Duodenal mucosa (tissue), 2 donors: ENCODE measurements around the gene CD47.

Source experiments
- H3K27ac ChIP-seq: one replicate; pipeline ENCODE4 v1.7.0; 2013; ENCODE audit warnings: low read depth, low read length
- H3K27me3 ChIP-seq, 2 donors: one replicate each; pipeline ENCODE4 v1.7.0; 2013; ENCODE audit warnings: low read length in 2 of 2, control low read depth in 1 of 2; ENCODE audit not compliant: insufficient read depth in 2 of 2, control insufficient read depth in 1 of 2
- H3K36me3 ChIP-seq, 2 donors: one replicate each; pipeline ENCODE4 v1.7.0; 2013; ENCODE audit warnings: low read length in 2 of 2, control low read depth in 1 of 2; ENCODE audit not compliant: insufficient read depth in 2 of 2, control insufficient read depth in 1 of 2
- H3K4me1 ChIP-seq, 2 donors: one replicate each; pipeline ENCODE4 v1.7.0; 2013; ENCODE audit warnings: low read length in 2 of 2, control low read depth in 1 of 2; ENCODE audit not compliant: insufficient read depth in 2 of 2, control insufficient read depth in 1 of 2
- H3K4me3 ChIP-seq, 2 donors: one replicate each; pipeline ENCODE4 v1.7.0; 2013; ENCODE audit warnings: low read length in 2 of 2, low read depth in 1 of 2
- H3K9ac ChIP-seq, 2 donors: one replicate each; pipeline ENCODE4 v1.7.0; 2013; ENCODE audit warnings: low read length in 2 of 2, low read depth in 1 of 2
- H3K9me3 ChIP-seq, 2 donors: one replicate each; pipeline ENCODE4 v1.7.0; 2013; ENCODE audit warnings: low read length in 2 of 2, control low read depth in 1 of 2; ENCODE audit not compliant: control insufficient read depth in 1 of 2

The CD47 gene

GRCh38 chr3:108021533-108021932 lies 69.3 kb downstream of the CD47 start:
- Histone ChIP-seq H3K4me3 (no peak overlapping the region), H3K27ac (no peak overlapping the region), H3K27me3 (no peaks in the 10 kb centered on the region), H3K9ac (no peak overlapping the region), H3K9me3 (no peaks in the 10 kb centered on the region), H3K36me3 (no peaks in the 10 kb centered on the region), H3K4me1 (peaks cover 0 to 5% of the 10 kb centered on the region in 2 donors)

- H3K27me3 ChIP-seq, result no peaks in the 10 kb centered on the region
- H3K4me1 ChIP-seq, result peaks cover 0 to 5% of the 10 kb centered on the region in 2 donors
- no peak overlapping the region for H3K27ac ChIP-seq
- no peak overlapping the region for H3K4me3 ChIP-seq
- H3K36me3 ChIP-seq, result no peaks in the 10 kb centered on the region
- no peaks in the 10 kb centered on the region for H3K9me3 ChIP-seq
- no peak overlapping the region for H3K9ac ChIP-seq
These were observed 69.7 kb downstream of the CD47 start for GRCh38 chr3:108021131-108021530.

DNA sequence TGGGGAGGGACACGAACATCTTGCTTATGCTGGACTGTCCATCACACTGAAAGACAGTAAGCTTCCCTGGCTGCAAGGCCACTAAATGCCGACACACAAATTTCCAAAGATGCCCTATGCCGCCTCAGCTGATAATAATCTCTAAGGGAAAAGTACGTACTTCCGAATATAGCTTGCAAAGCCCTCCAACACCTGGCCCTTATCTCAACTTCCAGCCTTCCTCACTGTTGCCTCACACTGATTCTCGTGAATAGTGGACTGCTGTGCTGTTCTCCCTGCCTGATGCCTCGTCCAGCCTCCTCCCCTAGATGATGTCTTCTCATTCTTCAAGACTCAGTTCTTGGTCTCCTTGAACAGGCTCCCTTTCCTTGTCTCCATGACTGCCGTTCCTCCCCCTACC lies 72.3 kb downstream of the CD47 start:
- Histone ChIP-seq H3K9ac (no peak overlapping the region), H3K4me1 (peaks cover 0 to 5% of the 10 kb centered on the region in 2 donors), H3K9me3 (no peaks in the 10 kb centered on the region), H3K27me3 (no peaks in the 10 kb centered on the region), H3K27ac (no peak overlapping the region), H3K4me3 (no peak overlapping the region), H3K36me3 (no peaks in the 10 kb centered on the region)

- no peaks in the 10 kb centered on the region for H3K36me3 ChIP-seq
- no peak overlapping the region for H3K9ac ChIP-seq
- H3K27me3 ChIP-seq, result no peaks in the 10 kb centered on the region
- peaks cover 0 to 5% of the 10 kb centered on the region in 2 donors for H3K4me1 ChIP-seq
- no peak overlapping the region for H3K4me3 ChIP-seq
- H3K9me3 ChIP-seq, result no peaks in the 10 kb centered on the region
- H3K27ac ChIP-seq, result no peak overlapping the region
These were observed 73.2 kb downstream of the CD47 start for GRCh38 chr3:108017587-108017986.

DNA sequence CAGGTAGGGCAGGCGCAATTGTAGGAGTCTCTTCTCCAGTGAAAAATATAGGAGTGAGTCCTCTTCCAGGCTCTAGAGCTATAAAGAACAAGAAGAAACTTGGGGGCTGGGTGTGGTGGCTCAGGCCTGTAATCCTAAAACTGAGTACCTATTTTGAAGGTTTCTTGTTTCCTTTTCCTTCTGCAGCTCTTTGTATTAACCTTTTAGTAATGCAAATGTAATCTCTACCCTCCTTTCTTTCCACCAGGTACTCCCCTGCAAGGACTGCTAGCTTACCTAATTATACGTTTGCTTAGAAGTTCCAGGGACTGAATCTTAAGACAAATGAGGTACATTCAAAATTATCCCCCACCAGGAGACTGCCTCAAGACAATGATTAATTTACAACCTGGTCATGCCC lies 75.9 kb downstream of the CD47 start:
- no peak overlapping the region for H3K9ac ChIP-seq
- no peaks in the 10 kb centered on the region for H3K27me3 ChIP-seq

GRCh38 chr3:108013141-108014055 lies 77.4 kb downstream of the CD47 start:
- H3K9ac ChIP-seq, result no peak overlapping the region
- H3K36me3 ChIP-seq, result no peaks in the 10 kb centered on the region
- H3K4me1 ChIP-seq, result no peaks in the 10 kb centered on the region
- no peaks in the 10 kb centered on the region for H3K27me3 ChIP-seq
- H3K4me3 ChIP-seq, result no peak overlapping the region
- H3K27ac ChIP-seq, result no peak overlapping the region
- no peaks in the 10 kb centered on the region for H3K9me3 ChIP-seq

More for the DNA sequence above, 75.9 kb downstream of the CD47 start:
- no peaks in the 10 kb centered on the region for H3K9me3 ChIP-seq
- H3K36me3 ChIP-seq, result no peaks in the 10 kb centered on the region
- H3K27ac ChIP-seq, result no peak overlapping the region
- no peaks in the 10 kb centered on the region for H3K4me1 ChIP-seq
- H3K4me3 ChIP-seq, result no peak overlapping the region

GRCh38 chr3:108012304-108012703 lies 78.5 kb downstream of the CD47 start:
- H3K4me1 ChIP-seq, result no peaks in the 10 kb centered on the region
- no peaks in the 10 kb centered on the region for H3K27me3 ChIP-seq
- no peak overlapping the region for H3K27ac ChIP-seq
- H3K9me3 ChIP-seq, result no peaks in the 10 kb centered on the region
- H3K9ac ChIP-seq, result no peak overlapping the region
- no peak overlapping the region for H3K4me3 ChIP-seq
- H3K36me3 ChIP-seq, result no peaks in the 10 kb centered on the region

DNA sequence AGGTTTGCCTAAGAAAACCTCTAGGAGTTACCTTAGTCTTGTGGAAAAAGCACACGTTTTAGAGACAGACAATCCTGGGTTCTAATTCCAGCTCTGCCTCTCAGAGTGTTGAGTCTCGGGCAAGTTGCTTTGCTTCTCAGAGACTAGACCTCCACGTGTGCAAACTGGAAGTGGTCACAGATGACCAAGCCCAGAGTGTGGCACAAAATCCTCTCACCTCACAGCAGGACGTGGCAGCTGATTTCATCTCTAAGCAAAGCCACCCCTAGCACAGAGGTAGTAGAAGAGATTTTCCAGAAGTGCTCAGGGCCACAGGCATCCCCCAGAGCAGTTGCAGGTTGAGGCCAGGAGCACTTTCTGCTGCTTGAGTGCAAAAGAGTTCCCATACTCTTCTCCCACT lies 79.2 kb downstream of the CD47 start:
- no peaks in the 10 kb centered on the region for H3K9me3 ChIP-seq
- no peak overlapping the region for H3K4me3 ChIP-seq
- no peaks in the 10 kb centered on the region for H3K36me3 ChIP-seq
- no peaks in the 10 kb centered on the region for H3K27me3 ChIP-seq
- H3K4me1 ChIP-seq, result peaks cover 2 to 4% of the 10 kb centered on the region in 2 donors
- no peak overlapping the region for H3K27ac ChIP-seq
- no peak overlapping the region for H3K9ac ChIP-seq

DNA sequence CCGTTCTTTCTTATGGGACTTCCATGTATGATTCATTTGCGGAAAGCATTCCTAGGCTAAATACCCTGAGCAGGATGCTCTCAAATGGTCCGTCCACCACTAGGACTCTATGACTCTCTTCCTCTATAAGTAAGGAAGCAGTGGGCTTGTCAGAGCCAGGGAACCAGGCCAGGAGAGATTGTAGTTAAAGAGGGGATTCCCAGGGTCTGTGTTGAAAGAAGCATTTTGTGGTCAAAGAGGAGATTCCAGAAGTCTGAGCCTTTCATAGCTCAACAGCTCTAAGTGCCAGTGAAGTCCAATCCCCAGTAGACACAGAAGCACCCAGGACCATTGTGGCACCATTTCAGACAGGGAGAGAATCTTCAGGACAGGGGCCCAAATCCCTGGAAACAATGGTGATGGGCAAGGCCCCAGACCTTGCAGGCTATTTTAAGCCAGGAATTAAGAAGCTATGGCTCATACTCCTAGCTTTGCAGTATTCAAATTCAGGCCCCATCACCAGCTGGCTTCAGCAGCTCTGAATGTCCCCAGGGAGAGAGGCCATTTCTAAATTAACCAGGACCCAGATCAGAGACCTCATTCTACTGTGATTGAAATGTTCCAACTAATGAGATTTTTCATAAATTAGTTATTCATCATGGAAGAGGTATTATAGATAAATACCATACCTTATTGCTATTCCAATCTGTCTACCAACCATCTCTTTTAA lies 81.7 kb downstream of the CD47 start:
- H3K4me1 ChIP-seq, result peaks cover 10 to 12% of the 10 kb centered on the region in 2 donors
- H3K27me3 ChIP-seq, result no peaks in the 10 kb centered on the region
- no peak overlapping the region for H3K27ac ChIP-seq
- H3K9me3 ChIP-seq, result no peaks in the 10 kb centered on the region
- no peak overlapping the region for H3K4me3 ChIP-seq
- H3K36me3 ChIP-seq, result no peaks in the 10 kb centered on the region
- H3K9ac ChIP-seq, result no peak overlapping the region

DNA sequence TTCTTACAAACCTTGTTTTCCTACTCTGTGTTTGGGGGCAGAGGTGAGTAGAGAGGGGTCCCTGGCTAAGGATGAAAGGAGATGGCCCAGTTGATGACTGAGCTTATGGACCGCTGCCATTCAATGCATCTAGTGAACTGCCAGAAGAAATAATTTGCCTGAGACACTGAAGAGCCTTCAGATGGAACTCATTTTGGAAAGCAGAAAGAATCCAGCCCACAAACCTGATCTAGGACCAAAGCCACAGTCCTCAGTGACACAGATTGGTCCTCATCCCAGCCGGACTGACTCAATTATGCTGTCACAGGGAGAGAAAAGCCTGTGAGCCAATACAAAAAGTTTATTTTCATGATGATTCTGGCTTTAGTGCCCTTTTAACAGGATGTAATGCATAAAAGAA lies 82.7 kb downstream of the CD47 start:
- no peaks in the 10 kb centered on the region for H3K36me3 ChIP-seq
- no peaks in the 10 kb centered on the region for H3K9me3 ChIP-seq
- H3K4me3 ChIP-seq, result no peak overlapping the region
- no peak overlapping the region for H3K27ac ChIP-seq
- no peak overlapping the region for H3K9ac ChIP-seq
- peaks cover 10 to 12% of the 10 kb centered on the region in 2 donors for H3K4me1 ChIP-seq
- H3K27me3 ChIP-seq, result no peaks in the 10 kb centered on the region
